Sciatic nerve (tissue), 2 donors: ENCODE measurements around the gene TFF1. TPM values are rescaled to one million over a fixed set of nuclear protein-coding genes. Genes with fewer than 3 reads are reported as not detected.

Experiments
- ATAC-seq: fragments of 200-7000 bp; cut with Tn5 transposase; one replicate; pipeline ENCODE4 v1.9.1; 2020; ENCODE audit warnings: mild to moderate bottlenecking, moderate library complexity
- DNase-seq: peaks from one replicate; pipeline ENCODE4 v3.0.0-alpha.2; 2020; ENCODE audit warnings: low spot score
- intact Hi-C: fragments of 100-400 bp; cut with DNase I; formaldehyde crosslinking; loops from one replicate; pipeline ENCODE4 v1.14.2; 2022
- total RNA-seq: library from RNA; stranded (reverse); fragmentation: NEBNext Ultra II Directional; extraction: Animal tissue kit (Norgen Biotek cat#: 25700); gene quantifications from one replicate; pipeline ENCODE4 v1.2.1, GENCODE V29; 2021
- donor health status: DM: no; HTN: no; CAD: no.
- donor health status: DM: no; HTN: no; CAD: no.

TFF1 gene
- total RNA-seq, 1 donor from 2014 or later, result not detected

- intact Hi-C loops, result no loop called here
- DNase-seq (no peak), ATAC-seq (no peak)
Measured at GRCh38 chr21:42401154-42401553, 34.8 kb upstream of the TFF1 start.

- intact Hi-C loops, result no loop called here
- DNase-seq, result no peak
- ATAC-seq, result no peak
Measured at GRCh38 chr21:42400525-42400924, 34.2 kb upstream of the TFF1 start.

DNA sequence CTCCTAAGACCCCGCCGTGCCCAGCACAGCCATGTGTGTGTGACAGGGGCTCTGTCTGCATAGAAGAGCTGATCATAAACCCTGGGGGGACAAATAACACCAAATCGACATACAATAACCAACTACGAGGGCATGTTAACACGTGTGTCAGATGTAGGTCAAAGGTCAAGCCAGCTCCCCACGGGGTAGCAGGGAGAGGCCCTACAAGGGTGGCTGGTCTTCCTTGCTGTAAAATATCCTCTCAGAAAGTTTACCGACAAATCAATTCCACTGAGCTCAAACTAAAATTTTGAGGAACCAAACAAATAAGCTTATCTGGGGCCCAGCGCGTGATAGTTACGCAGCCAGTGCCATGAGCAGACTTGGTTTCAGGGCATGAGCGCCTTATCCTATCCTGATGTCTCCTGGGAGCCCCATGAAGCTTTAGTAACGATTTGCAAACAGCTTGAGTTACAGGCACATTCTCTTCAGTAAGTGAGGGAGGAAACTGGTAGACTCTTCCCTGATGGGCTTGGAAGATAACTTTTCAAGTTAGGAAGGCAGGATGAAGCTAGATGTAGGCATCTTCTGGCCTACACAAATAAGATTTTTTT lies 32.2 kb upstream of the TFF1 start:
- intact Hi-C loops, result no loop called here
- DNase-seq (no peak), ATAC-seq (no peak)

DNA sequence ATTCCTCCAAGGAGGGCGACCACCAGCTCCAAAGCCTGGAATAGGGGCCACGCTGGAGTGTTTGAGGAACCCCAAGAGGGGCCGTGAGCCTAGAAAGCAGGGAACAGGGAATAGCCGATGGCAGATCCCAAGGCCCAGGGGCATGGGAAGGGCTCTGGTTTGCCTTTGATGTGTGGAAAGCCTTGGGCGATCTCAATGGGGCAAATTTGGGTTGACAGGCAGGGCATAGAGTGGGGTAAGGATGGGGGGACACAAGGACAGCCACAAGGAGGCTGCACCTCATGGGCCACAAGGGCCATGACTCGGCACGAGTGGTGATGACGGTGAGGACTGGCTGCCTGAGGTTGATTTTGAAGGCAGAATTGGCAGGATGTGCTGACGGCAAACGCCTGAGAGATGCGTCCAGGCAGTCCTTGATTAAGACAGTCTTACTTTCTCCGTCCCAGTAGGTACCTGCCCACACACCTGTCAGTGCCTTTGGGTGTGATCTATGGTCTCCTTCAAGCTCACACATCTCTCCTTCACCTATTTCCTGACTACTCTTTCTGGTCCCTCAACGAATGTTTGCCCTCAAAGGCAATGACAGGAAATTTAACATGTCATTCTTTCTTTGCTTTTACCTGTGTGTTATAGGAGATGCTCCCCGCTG lies 31.5 kb upstream of the TFF1 start:
- DNase-seq (no peak), ATAC-seq (no peak)
- intact Hi-C loops, result no loop called here

- ATAC-seq, result no peak
Measured at GRCh38 chr21:42396799-42397745, 30.7 kb upstream of the TFF1 start.

DNA sequence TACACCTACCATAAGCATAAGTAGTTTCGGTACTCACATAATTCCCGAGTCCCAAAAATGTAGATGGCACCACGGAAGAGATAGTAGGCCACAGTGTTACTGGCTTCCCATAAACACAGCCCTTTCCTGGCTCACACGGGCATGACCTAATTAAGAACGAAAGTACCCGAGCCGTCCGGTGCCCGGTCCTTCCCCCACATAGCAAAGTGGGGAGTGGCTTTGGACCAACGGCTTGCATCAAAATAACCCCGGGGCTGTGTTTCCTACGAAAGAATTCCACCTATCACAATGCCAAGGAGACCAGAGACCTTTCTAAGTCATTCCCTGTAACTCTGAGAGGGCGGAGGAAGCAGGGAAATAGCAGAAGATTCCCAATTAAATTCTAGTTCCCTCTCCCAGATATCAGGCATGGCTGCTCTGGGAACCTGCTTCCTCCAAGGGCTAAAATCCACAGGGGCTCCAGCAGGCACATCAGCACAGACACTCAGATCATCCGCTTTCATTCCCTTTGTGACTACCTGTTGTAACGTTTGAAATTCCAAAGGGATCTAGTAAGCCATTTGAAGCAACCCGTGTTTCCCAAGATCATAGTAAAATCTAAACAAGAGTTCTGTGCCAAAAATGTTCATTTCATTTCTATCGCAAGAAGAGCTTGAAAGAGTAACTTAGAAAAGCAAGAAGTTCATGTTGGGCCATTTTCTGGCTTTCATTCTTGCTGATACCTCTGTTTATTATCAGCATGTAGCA lies 29.7 kb upstream of the TFF1 start, which contains the start of gene TMPRSS3:
Gene TMPRSS3 (minus strand): TSS at position 148 of the 747 bp plus-strand sequence. CDS start 635 bp downstream, outside the sequence.
- intact Hi-C loops, result no loop called here
- ATAC-seq (no peak), DNase-seq (no peak)

More at GRCh38 chr21:42396799-42397745, 30.7 kb upstream of the TFF1 start:
- intact Hi-C loops, result no loop called here
- no peak for DNase-seq

GRCh38 chr21:42395302-42395701 lies 29.0 kb upstream of the TFF1 start:
- intact Hi-C loops, result no loop called here
- DNase-seq (no peak), ATAC-seq (no peak)

GRCh38 chr21:42393443-42393950 lies 27.2 kb upstream of the TFF1 start:
- intact Hi-C loops, result no loop called here
- ATAC-seq (no peak), DNase-seq (no peak)

DNA sequence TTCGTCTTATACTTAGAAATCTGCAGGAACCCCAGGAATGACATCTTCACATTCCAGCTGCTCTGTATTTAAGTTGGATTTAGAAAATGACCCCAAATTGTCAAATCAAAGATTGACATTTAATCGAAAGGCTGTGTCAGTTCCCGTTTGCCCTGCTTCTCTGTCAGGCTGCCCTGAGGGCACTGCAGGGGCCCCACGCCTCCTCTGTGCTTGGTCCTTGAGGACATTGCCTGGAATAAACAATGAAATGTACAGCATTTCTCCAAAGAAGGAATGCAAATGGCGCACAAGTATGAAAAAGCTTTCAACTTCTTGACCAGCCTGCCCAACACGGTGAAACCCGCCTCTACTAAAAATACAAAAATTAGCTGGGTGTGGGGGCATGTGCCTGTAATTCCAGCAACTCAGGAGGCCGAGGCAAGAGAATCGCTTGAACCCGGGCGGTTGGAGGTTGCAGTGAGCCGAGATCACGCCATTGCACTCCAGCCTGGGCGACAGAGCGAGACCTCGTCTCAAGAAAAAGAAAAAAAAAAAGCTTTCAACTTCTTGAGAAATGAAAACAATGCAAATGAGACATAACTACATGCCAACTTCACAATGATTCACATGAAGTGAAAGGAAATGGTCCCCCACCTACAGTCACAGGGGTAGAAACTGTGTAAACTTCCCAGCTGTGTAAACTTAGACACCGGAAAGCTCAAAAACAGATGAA lies 26.6 kb upstream of the TFF1 start:
- DNase-seq, result no peak
- no peak for ATAC-seq
- intact Hi-C loops, result no loop called here

GRCh38 chr21:42391297-42391696 lies 25.0 kb upstream of the TFF1 start:
- intact Hi-C loops, result no loop called here
- no peak for ATAC-seq
- DNase-seq, result no peak

GRCh38 chr21:42390696-42391095 lies 24.4 kb upstream of the TFF1 start:
- DNase-seq, result no peak
- no peak for ATAC-seq
- intact Hi-C loops, result no loop called here

- DNase-seq, result no peak
- intact Hi-C loops, result no loop called here
- no peak for ATAC-seq
Measured at GRCh38 chr21:42390193-42390592, 23.9 kb upstream of the TFF1 start.

GRCh38 chr21:42389449-42389835 lies 23.1 kb upstream of the TFF1 start:
- DNase-seq, result no peak
- intact Hi-C loops, result no loop called here
- ATAC-seq, result no peak

GRCh38 chr21:42388740-42389448 lies 22.6 kb upstream of the TFF1 start:
- ATAC-seq (no peak), DNase-seq (no peak)
- intact Hi-C loops, result no loop called here

DNA sequence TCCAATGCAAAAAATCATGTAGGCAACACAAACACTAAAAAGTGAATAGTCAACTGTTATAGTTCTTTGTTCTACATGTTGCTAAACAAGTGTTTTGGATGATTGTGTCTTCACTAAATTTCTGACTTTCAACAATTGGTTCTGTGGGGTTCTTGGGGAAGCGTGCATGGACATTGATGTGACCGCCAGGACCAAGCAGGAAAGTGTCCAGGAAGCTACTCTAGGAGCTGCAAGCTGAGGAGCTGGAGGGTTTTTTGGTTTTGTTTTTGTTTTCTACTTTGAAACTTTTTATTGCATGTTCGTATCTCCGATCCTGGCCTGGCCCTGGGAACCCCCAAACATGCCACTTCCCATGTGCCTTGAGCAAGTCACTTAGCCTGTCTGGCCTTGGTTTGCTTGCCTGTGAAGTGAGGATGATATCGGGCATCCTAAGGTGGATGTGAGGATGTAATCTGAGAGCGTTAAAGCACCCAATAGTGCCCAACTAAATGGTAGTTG lies 21.6 kb upstream of the TFF1 start:
- intact Hi-C loops, result no loop called here
- ATAC-seq (no peak), DNase-seq (no peak)

DNA sequence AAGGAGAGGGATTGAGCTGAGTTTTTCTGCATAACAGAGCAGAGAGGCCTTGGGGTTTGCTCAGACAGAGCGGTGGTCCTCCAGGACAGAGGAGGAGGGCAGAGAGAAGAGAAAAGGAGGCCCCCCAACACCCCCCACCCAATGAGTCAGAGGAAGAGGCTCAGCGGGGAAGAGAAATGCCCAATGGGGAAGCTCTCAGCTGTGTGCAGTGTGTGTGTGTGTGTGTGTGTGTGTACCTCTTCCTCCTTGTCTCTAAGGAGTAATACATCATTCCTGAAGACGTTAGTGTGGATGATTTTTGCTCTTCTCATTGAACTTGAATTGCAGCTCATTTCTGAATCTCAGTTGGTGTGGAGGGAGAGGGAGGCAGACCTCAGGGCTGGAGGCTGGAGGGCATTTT lies 20.8 kb upstream of the TFF1 start:
- intact Hi-C loops, result no loop called here
- no peak for DNase-seq
- no peak for ATAC-seq

GRCh38 chr21:42386034-42386591 lies 19.8 kb upstream of the TFF1 start:
- no peak for DNase-seq
- no peak for ATAC-seq
- intact Hi-C loops, result no loop called here
